ENCODE measurements around the gene CCDC110. TPM values are rescaled to one million over a fixed set of nuclear protein-coding genes. Genes with fewer than 3 reads are reported as not detected.

Gene CCDC110
- polyA plus RNA-seq, 2 of the 4 experiments (the other 2 are of a cell fraction): 0.06 TPM; not detected in 1

DNA sequence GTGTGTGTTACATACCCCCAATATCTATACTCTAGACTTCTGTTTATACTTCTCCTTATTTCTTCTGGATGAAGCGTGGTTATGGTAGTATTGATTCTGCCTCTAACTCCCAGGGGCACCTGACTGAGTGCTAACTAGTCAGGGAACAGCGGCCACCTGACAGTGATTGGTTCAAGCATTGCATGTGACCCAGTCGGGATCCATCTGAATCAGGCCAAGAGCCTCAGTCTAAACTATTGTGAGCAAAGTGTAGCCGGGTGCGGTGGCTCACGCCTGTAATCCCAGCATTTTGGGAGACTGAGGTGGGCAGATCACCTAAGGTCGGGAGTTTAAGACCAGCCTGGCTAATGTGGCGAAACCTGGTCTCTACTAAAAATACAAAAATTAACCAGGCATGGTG is 10.0 kb downstream of the CCDC110 start:
- no peak for DNase-seq (ENCODE audit: low read depth in 1 of 2, low spot score in 1 of 2)
- WGBS (ENCODE audit: missing lambda C conversion rate): 65% methylated on average over 7 of the region's 8 CpGs
- CTCF ChIA-PET: no interaction called here
- Histone ChIP-seq H3K9me3 (no peaks in the 10 kb centered on the region), H3K4me1 (no peaks in the 10 kb centered on the region), H3K4me3 (no peak overlapping the region), H3K27ac (no peak overlapping the region), H3K4me2 (no peak overlapping the region)
- TF ChIP-seq, protein P1, sequence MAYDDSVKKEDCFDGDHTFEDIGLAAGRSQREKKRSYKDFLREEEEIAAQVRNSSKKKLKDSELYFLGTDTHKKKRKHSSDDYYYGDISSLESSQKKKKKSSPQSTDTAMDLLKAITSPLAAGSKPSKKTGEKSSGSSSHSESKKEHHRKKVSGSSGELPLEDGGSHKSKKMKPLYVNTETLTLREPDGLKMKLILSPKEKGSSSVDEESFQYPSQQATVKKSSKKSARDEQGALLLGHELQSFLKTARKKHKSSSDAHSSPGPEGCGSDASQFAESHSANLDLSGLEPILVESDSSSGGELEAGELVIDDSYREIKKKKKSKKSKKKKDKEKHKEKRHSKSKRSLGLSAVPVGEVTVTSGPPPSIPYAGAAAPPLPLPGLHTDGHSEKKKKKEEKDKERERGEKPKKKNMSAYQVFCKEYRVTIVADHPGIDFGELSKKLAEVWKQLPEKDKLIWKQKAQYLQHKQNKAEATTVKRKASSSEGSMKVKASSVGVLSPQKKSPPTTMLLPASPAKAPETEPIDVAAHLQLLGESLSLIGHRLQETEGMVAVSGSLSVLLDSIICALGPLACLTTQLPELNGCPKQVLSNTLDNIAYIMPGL (CRISPR knock-in tag; IDR thresholded peaks at IDR 0.05; ENCODE audit: borderline replicate concordance): no peak
- no peak for TF ChIP-seq CHD4 (IDR thresholded peaks at IDR 0.05; ENCODE audit: borderline replicate concordance)
- TF ChIP-seq CEBPB (IDR thresholded peaks at IDR 0.05): no peak
- TF ChIP-seq PHF8 (IDR thresholded peaks at IDR 0.05; ENCODE audit: borderline replicate concordance, low read depth): no peak
- TF ChIP-seq SMC3 (IDR thresholded peaks at IDR 0.05): no peak
- TF ChIP-seq FOSB (CRISPR knock-in tag; IDR thresholded peaks at IDR 0.05): no peak
- TF ChIP-seq MAFK (IDR thresholded peaks at IDR 0.05; ENCODE audit: partially characterized antibody): no peak
- TF ChIP-seq POLR2AphosphoS2 (conservative IDR thresholded peaks at IDR 0.05; ENCODE audit: low read length): no peak
- TF ChIP-seq TP53 (CRISPR knock-in tag; IDR thresholded peaks at IDR 0.05): no peak
- no peak for TF ChIP-seq KDM1A (IDR thresholded peaks at IDR 0.05; ENCODE audit: low read depth)
- TF ChIP-seq NPAS2 (CRISPR knock-in tag; IDR thresholded peaks at IDR 0.05; ENCODE audit: borderline replicate concordance): no peak
- no peak for TF ChIP-seq JUNB (IDR thresholded peaks at IDR 0.05)
- TF ChIP-seq, protein P2, sequence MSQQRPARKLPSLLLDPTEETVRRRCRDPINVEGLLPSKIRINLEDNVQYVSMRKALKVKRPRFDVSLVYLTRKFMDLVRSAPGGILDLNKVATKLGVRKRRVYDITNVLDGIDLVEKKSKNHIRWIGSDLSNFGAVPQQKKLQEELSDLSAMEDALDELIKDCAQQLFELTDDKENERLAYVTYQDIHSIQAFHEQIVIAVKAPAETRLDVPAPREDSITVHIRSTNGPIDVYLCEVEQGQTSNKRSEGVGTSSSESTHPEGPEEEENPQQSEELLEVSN (IDR thresholded peaks at IDR 0.05; ENCODE audit: borderline replicate concordance, low read depth): no peak
- ATAC-seq: no peak
- POLR2A ChIA-PET: no interaction called here
- FAIRE-seq: no peak

DNA sequence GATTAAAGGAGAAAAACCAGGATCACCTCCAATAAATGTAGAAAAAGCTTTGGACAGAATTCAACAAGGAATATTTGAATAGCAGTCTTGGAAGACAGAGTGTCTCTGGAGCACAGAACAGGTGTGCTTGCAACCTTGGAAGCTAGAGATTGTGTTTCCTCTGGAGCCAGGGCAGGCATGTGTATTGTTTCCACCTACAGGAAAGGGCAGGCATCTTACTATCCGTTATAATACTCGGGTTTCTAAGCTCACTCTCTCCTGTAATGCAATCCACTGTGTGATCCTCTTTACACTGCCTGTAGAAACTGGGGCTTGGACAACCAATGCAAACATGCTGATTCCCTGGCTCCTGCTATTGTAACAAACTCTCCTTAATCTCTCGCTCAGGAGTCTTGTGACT is 14.4 kb downstream of the CCDC110 start:
- ChIA-PET POLR2A (no interaction called here), CTCF (no interaction called here)
- DNase-seq (ENCODE audit: low read depth in 1 of 2, low spot score in 1 of 2) (no peak), ATAC-seq (peak in 1 of 2 experiments; percentile 51; a peak in 2 of 6 replicates), FAIRE-seq (no peak)
- no peak overlapping the region for H3K4me2 ChIP-seq
- H3K9me3 ChIP-seq: no peaks in the 10 kb centered on the region
- TF ChIP-seq MAZ (IDR thresholded peaks at IDR 0.05; ENCODE audit: borderline replicate concordance, low read depth, low read length) (no peak), ZNF302 (CRISPR knock-in tag; IDR thresholded peaks at IDR 0.05) (no peak), CHD4 (IDR thresholded peaks at IDR 0.05; ENCODE audit: borderline replicate concordance) (no peak)
- H3K4me1 ChIP-seq: no peaks in the 10 kb centered on the region
- 35% methylated on average over 3 of the region's 3 CpGs for WGBS (ENCODE audit: missing lambda C conversion rate)
- no peak overlapping the region for H3K27ac ChIP-seq
- no peak overlapping the region for H3K4me3 ChIP-seq

DNA sequence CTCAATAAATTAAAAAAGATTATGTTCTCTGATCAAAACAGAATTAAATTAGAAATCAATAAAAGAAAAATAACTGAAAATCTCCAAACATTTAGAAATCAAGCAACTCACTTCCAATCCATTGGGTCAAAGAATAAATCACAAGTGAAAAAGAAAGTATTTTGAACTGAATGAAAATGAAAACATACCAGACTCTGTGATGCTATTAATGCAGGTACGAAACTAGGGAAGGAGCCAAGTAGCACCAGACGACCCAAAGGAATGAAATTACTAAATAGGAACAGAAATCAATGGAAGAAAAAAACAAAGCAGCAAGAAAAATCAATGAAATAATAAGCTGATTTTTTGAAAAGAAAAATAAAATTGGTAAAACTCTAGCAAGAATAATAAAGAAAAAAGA is 15.4 kb downstream of the CCDC110 start:
- FAIRE-seq: no peak
- TF ChIP-seq, protein P3, sequence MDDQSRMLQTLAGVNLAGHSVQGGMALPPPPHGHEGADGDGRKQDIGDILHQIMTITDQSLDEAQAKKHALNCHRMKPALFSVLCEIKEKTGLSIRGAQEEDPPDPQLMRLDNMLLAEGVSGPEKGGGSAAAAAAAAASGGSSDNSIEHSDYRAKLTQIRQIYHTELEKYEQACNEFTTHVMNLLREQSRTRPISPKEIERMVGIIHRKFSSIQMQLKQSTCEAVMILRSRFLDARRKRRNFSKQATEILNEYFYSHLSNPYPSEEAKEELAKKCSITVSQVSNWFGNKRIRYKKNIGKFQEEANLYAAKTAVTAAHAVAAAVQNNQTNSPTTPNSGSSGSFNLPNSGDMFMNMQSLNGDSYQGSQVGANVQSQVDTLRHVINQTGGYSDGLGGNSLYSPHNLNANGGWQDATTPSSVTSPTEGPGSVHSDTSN (IDR thresholded peaks at IDR 0.05): no peak
- no peak for TF ChIP-seq NR3C1 (IDR thresholded peaks at IDR 0.05)
- ChIA-PET POLR2A (no interaction called here), CTCF (no interaction called here)
- Histone ChIP-seq H3K9me3 (no peaks in the 10 kb centered on the region), H3K4me2 (no peak overlapping the region), H3K27ac (no peak overlapping the region), H3K4me1 (no peaks in the 10 kb centered on the region), H3K4me3 (no peak overlapping the region)
- no peak for DNase-seq (ENCODE audit: low read depth in 1 of 2, low spot score in 1 of 2)
- ATAC-seq: no peak
- 39% methylated on average over 2 of the region's 2 CpGs for WGBS (ENCODE audit: missing lambda C conversion rate)

DNA sequence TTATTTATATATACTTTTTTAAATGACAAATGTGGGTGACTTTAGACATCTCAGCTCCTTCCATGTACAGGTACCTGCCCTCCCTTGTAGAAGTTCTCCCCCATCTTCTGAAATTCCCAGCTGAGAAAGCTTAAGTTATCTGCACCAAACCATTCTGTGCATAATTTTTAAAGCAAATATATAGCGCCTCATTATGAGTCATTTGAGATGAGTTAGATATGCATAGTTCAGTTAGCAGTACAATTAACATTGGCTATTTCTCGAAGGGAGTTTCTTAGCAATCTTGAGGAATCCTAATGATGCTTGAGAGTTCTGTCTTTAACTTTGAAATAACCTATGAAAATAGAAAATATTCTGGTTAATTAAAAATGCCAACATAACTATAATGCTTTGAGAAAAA is 26.3 kb downstream of the CCDC110 start:
- ATAC-seq: no peak
- no peak overlapping the region for H3K4me2 ChIP-seq
- H3K27ac ChIP-seq: no peak overlapping the region
- CTCF ChIA-PET: no interaction called here
- no peak for FAIRE-seq
- no peak overlapping the region for H3K4me3 ChIP-seq
- no peaks in the 10 kb centered on the region for H3K4me1 ChIP-seq
- POLR2A ChIA-PET: no interaction called here
- WGBS (ENCODE audit: missing lambda C conversion rate): 35% methylated on average over 2 of the region's 2 CpGs
- H3K9me3 ChIP-seq: no peaks in the 10 kb centered on the region
- no peak for DNase-seq (ENCODE audit: low read depth in 1 of 2, low spot score in 1 of 2)
- TF ChIP-seq RAD21 (conservative IDR thresholded peaks at IDR 0.05 in 1 of 2, IDR thresholded peaks at IDR 0.05 in 1 of 2): no peak
- TF ChIP-seq PHF8 (IDR thresholded peaks at IDR 0.05; ENCODE audit: borderline replicate concordance, low read depth): no peak
- TF ChIP-seq RARB (CRISPR knock-in tag; IDR thresholded peaks at IDR 0.05): no peak
- TF ChIP-seq, protein P4, sequence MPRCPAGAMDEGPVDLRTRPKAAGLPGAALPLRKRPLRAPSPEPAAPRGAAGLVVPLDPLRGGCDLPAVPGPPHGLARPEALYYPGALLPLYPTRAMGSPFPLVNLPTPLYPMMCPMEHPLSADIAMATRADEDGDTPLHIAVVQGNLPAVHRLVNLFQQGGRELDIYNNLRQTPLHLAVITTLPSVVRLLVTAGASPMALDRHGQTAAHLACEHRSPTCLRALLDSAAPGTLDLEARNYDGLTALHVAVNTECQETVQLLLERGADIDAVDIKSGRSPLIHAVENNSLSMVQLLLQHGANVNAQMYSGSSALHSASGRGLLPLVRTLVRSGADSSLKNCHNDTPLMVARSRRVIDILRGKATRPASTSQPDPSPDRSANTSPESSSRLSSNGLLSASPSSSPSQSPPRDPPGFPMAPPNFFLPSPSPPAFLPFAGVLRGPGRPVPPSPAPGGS (IDR thresholded peaks at IDR 0.05): no peak
- TF ChIP-seq, protein P5, sequence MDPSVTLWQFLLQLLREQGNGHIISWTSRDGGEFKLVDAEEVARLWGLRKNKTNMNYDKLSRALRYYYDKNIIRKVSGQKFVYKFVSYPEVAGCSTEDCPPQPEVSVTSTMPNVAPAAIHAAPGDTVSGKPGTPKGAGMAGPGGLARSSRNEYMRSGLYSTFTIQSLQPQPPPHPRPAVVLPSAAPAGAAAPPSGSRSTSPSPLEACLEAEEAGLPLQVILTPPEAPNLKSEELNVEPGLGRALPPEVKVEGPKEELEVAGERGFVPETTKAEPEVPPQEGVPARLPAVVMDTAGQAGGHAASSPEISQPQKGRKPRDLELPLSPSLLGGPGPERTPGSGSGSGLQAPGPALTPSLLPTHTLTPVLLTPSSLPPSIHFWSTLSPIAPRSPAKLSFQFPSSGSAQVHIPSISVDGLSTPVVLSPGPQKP (IDR thresholded peaks at IDR 0.05; ENCODE audit: low read depth, low read length): no peak
- TF ChIP-seq, protein P3 (IDR thresholded peaks at IDR 0.05): no peak
- no peak for TF ChIP-seq RCOR1 (IDR thresholded peaks at IDR 0.05; ENCODE audit: low read depth, low read length)
- TF ChIP-seq POLR2A (IDR thresholded peaks at IDR 0.05; ENCODE audit: low read length): no peak
- no peak for TF ChIP-seq HOXA7 (CRISPR knock-in tag; IDR thresholded peaks at IDR 0.05)
- TF ChIP-seq ZFP36 (IDR thresholded peaks at IDR 0.05; ENCODE audit: borderline replicate concordance, partially characterized antibody): no peak
